GM19193 (cell line): ENCODE results near the gene SEC24A.

ENCODE experiments used
- POLR2A ChIP-seq: IDR thresholded peaks from 4 replicates; pipeline ENCODE4 v1.6.1; 2011; ENCODE audit not compliant: insufficient read depth, insufficient read length; ENCODE audit errors: extremely low read depth

The SEC24A gene

GRCh38 chr5:134738133-134738962, 89.8 kb downstream of the SEC24A start, which contains the start of gene CAMLG:
CAMLG (plus strand) TSS chr5:134738548; CDS start chr5:134738621, 73 bp downstream.
- peak; percentile 80 for TF ChIP-seq POLR2A

- no peak for TF ChIP-seq POLR2A
Observed at GRCh38 chr5:134738963-134739661, 90.5 kb downstream of the SEC24A start.

GRCh38 chr5:134741052-134741451, 92.5 kb downstream of the SEC24A start:
- no peak for TF ChIP-seq POLR2A

- TF ChIP-seq POLR2A, result no peak
Observed at GRCh38 chr5:134742134-134742533, 93.5 kb downstream of the SEC24A start.

- TF ChIP-seq POLR2A, result no peak
Observed at GRCh38 chr5:134749415-134749814, 100.8 kb downstream of the SEC24A start.

- TF ChIP-seq POLR2A, result no peak
Observed at GRCh38 chr5:134758176-134758503, 109.6 kb downstream of the SEC24A start.

GRCh38 chr5:134758504-134759341, 110.1 kb downstream of the SEC24A start, which contains the start of gene DDX46:
DDX46 (plus strand) TSS chr5:134758779; CDS start chr5:134758939, 160 bp downstream.
- peak; percentile 91 for TF ChIP-seq POLR2A

- no peak for TF ChIP-seq POLR2A
Observed at GRCh38 chr5:134769206-134769605, 120.6 kb downstream of the SEC24A start.

- no peak for TF ChIP-seq POLR2A
Observed at GRCh38 chr5:134772461-134773125, 124.0 kb downstream of the SEC24A start.

- no peak for TF ChIP-seq POLR2A
Observed at GRCh38 chr5:134777366-134777765, 128.8 kb downstream of the SEC24A start.
